ENCODE data around the gene NBPF8.
"Not testable (repeated sequence)": the region's sequence is repeated elsewhere in the genome, so short reads cannot be mapped to it uniquely, and the experiment has no call there.

- peak; percentile 49 for TF ChIP-seq POLR2AphosphoS5 (IDR thresholded peaks at IDR 0.05; ENCODE audit: low read depth, low read length)
- TF ChIP-seq, protein P1, sequence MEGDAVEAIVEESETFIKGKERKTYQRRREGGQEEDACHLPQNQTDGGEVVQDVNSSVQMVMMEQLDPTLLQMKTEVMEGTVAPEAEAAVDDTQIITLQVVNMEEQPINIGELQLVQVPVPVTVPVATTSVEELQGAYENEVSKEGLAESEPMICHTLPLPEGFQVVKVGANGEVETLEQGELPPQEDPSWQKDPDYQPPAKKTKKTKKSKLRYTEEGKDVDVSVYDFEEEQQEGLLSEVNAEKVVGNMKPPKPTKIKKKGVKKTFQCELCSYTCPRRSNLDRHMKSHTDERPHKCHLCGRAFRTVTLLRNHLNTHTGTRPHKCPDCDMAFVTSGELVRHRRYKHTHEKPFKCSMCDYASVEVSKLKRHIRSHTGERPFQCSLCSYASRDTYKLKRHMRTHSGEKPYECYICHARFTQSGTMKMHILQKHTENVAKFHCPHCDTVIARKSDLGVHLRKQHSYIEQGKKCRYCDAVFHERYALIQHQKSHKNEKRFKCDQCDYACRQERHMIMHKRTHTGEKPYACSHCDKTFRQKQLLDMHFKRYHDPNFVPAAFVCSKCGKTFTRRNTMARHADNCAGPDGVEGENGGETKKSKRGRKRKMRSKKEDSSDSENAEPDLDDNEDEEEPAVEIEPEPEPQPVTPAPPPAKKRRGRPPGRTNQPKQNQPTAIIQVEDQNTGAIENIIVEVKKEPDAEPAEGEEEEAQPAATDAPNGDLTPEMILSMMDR (IDR thresholded peaks at IDR 0.05): not testable (repeated sequence)
- TF ChIP-seq, protein P2, sequence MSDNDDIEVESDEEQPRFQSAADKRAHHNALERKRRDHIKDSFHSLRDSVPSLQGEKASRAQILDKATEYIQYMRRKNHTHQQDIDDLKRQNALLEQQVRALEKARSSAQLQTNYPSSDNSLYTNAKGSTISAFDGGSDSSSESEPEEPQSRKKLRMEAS (IDR thresholded peaks at IDR 0.05; ENCODE audit: low read depth): peak; percentile 78
Measured at GRCh38 chr1:120415492-120415961, 692 bp downstream of the NBPF8 start.

Data from SK-N-SH (cell line).